ENCODE results near the gene KIF26A.

Gene KIF26A

GRCh38 chr14:104212206-104213095, 74.1 kb downstream of the KIF26A start:
- no peak for DNase-seq

- DNase-seq: no peak
These were observed 75.1 kb downstream of the KIF26A start for GRCh38 chr14:104213301-104214034.

GRCh38 chr14:104214431-104215218, 76.2 kb downstream of the KIF26A start:
- DNase-seq: no peak

GRCh38 chr14:104215706-104216334, 77.4 kb downstream of the KIF26A start:
- no peak for DNase-seq

GRCh38 chr14:104216457-104216856, 78.1 kb downstream of the KIF26A start:
- no peak for DNase-seq

- DNase-seq: no peak
These were observed 79.3 kb downstream of the KIF26A start for GRCh38 chr14:104217486-104218360.

- DNase-seq: no peak
These were observed 80.2 kb downstream of the KIF26A start for GRCh38 chr14:104218361-104219180.

GRCh38 chr14:104219731-104220214, 81.4 kb downstream of the KIF26A start:
- DNase-seq: no peak

GRCh38 chr14:104220215-104221070, 82.1 kb downstream of the KIF26A start:
- DNase-seq: no peak

- DNase-seq: no peak
These were observed 82.8 kb downstream of the KIF26A start for GRCh38 chr14:104221071-104221625.

- DNase-seq: no peak
These were observed 83.4 kb downstream of the KIF26A start for GRCh38 chr14:104221636-104222369.

- no peak for DNase-seq
These were observed 84.1 kb downstream of the KIF26A start for GRCh38 chr14:104222396-104223036.

- DNase-seq: no peak
These were observed 85.0 kb downstream of the KIF26A start for GRCh38 chr14:104223101-104224041.

GRCh38 chr14:104224131-104224505, 85.7 kb downstream of the KIF26A start:
- no peak for DNase-seq

GRCh38 chr14:104224506-104225277, 86.3 kb downstream of the KIF26A start:
- DNase-seq: peak; percentile 13
